SJSA1 (cell line): ENCODE measurements around the gene CLIP1. TPM values are rescaled to one million over a fixed set of nuclear protein-coding genes. Genes with fewer than 3 reads are reported as not detected.

ENCODE experiments used
- DNase-seq, 2 experiments: peaks; one replicate each; pipeline ENCODE4 v3.0.0-alpha.2; 2015 to 2020; ENCODE audit warnings: low spot score in 2 of 2, low read depth in 1 of 2
- H3K27ac ChIP-seq: fragments of 250-450 bp; sonication (Bioruptor Pico); 2 replicates; pipeline ENCODE4 v1.5.1; 2020; ENCODE audit warnings: mild to moderate bottlenecking, moderate library complexity
- H3K27me3 ChIP-seq: fragments of 250-450 bp; sonication (Bioruptor Pico); replicated peaks from 2 replicates; pipeline ENCODE4 v1.5.1; 2020; ENCODE audit warnings: mild to moderate bottlenecking, moderate library complexity
- H3K36me3 ChIP-seq: fragments of 250-450 bp; sonication (Bioruptor Pico); 2 replicates; pipeline ENCODE4 v1.5.1; 2020; ENCODE audit warnings: mild to moderate bottlenecking
- H3K4me1 ChIP-seq: fragments of 250-450 bp; sonication (Bioruptor Pico); replicated peaks from 2 replicates; pipeline ENCODE4 v1.6.1; 2021; ENCODE audit warnings: mild to moderate bottlenecking
- H3K4me3 ChIP-seq: fragments of 250-450 bp; sonication (Bioruptor Pico); 2 replicates; pipeline ENCODE4 v1.5.1; 2020; ENCODE audit warnings: mild to moderate bottlenecking
- H3K9me3 ChIP-seq: fragments of 250-450 bp; sonication (Bioruptor Pico); replicated peaks from 2 replicates; pipeline ENCODE4 v1.5.1; 2020; ENCODE audit warnings: mild to moderate bottlenecking
- total RNA-seq: library from RNA; depleted of rRNA; stranded (reverse); fragments of >200 nt; shearing (Covaris generic); gene quantifications from 2 replicates; pipeline ENCODE4 v1.2.3, GENCODE V29; 2014; rRNA removed

Gene CLIP1
- total RNA-seq, 1 experiment from 2014 or later: 41.3 TPM

DNA sequence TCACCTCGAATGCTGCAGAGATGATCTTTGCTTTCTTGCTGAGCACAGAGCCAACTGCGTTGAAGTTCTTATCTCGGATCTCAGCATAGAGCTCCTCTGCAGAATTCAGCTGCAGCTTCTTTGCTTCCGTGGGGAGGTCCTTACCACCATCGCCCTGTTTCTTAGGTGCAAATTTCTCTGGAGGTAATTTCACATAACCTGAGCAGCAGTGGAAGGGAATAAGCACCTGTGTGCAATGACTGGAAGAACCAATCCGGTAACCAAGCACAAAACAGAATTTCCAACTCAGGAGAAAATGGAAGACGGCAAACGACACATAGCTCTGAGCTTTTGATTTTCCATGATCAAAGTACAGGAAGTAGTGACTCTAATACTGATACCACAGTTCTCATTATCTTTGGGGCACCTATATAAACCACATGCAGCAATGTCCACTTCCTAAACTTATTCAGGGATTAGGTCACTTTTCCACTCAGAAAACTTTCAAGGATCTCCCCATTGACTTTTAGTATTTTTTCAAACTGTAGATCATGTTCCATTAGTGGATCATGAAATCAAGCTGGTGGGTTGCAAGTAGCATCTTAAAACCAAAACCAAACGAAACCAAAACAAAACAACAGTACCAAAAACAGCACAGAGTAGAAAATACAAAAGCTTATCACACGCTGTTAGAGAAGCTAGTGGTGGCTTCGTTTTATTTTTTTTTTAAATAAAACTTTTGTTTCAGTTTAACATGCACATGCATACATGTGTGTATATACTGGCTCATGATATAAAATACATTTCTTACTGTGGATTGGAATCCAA is 177.7 kb downstream of the CLIP1 start:
- no peak overlapping the region for H3K27ac ChIP-seq
- no peak for DNase-seq

DNA sequence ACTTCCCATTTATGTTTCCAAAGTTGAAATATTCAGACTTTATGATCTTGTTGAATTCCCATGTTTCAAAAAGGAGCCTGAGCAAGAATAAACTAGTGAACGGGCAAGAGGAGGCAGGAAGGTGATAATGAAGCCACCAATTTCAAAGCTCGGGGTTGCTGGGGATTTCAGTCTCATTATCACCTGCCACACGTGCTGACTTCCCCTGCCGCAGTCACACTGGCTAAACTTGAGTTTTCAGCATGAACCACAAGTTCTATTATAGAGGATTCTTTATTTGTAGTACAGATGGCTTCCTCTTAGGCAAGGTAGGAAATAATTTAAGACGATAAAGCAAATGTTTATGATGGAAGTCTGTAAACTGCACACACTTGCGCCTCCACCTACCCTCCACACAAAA is 178.5 kb downstream of the CLIP1 start:
- H3K9me3 ChIP-seq: no peaks in the 10 kb centered on the region
- no peaks in the 10 kb centered on the region for H3K4me1 ChIP-seq
- H3K27me3 ChIP-seq: no peaks in the 10 kb centered on the region
- H3K36me3 ChIP-seq: peaks cover 10% of the 10 kb centered on the region; the same call in 1 of the 2 replicates
- DNase-seq: no peak
- H3K27ac ChIP-seq: no peak overlapping the region
- H3K4me3 ChIP-seq: no peak overlapping the region

More for the DNA sequence above, 177.7 kb downstream of the CLIP1 start:
- Histone ChIP-seq H3K36me3 (peaks cover 12% of the 10 kb centered on the region), H3K4me1 (no peaks in the 10 kb centered on the region), H3K4me3 (no peak overlapping the region), H3K27me3 (no peaks in the 10 kb centered on the region), H3K9me3 (no peaks in the 10 kb centered on the region)

DNA sequence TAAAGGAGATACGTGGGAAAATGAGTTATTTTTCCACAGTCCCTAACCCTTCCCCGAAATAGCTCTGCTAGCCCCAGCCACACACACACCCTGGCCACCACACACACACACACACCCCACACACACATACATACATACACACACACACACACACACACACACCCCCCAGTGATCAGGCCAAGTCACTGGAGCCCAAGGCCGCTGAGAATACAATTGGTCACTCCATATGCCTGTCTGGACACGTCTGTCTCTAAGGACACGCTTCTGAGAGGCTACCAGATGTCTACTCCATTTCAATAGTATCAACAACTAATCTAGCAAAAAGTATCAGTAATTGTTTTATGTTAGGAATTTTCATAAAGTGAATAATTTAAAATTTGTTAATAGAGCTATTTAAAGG is 183.6 kb downstream of the CLIP1 start:
- H3K9me3 ChIP-seq: no peaks in the 10 kb centered on the region
- DNase-seq: no peak
- no peaks in the 10 kb centered on the region for H3K27me3 ChIP-seq
- H3K4me1 ChIP-seq: no peaks in the 10 kb centered on the region
- no peak overlapping the region for H3K27ac ChIP-seq
- H3K4me3 ChIP-seq: no peak overlapping the region
- peaks cover 8% of the 10 kb centered on the region for H3K36me3 ChIP-seq

DNA sequence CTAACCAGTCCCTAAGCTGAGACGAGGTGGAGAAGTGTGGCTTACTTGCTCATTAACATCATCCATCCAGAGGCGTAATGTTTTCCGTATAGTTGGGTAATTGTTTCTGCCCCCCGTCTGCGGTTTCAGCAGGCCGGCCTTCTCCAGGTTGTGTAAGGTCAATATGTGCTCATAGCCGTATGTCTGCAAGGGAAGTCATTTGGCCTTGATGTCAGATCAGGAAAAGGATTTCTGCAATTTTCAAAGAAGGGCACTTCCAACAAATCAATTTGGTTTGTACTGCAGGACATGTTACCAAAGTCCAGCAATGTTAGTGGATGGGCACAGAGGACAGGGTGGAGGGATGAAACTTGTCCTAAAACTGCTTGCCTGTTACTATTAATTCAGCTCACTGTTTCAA is 186.7 kb downstream of the CLIP1 start:
- no peaks in the 10 kb centered on the region for H3K9me3 ChIP-seq
- no peaks in the 10 kb centered on the region for H3K27me3 ChIP-seq
- no peak for DNase-seq
- peaks cover 9% of the 10 kb centered on the region for H3K36me3 ChIP-seq
- H3K27ac ChIP-seq: no peak overlapping the region
- no peak overlapping the region for H3K4me3 ChIP-seq
- H3K4me1 ChIP-seq: no peaks in the 10 kb centered on the region

DNA sequence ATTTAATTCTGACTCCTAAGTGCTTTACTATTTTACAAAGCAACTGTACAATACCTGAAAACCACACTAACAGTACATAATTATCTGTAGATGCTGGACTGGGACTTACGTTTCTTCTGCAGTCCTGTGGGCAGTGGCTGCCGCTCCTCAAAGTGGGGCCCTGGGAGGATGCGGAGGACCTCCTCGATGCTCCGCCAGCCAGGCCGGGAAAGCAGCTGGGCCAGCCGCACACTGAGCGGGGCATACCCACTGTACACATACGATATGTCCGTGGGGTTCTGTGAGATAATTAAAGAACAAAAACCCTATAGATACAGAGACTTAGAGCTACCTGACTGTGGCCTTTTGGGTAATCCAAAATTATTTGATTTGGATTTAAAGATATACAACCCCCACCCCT is 189.8 kb downstream of the CLIP1 start:
- no peaks in the 10 kb centered on the region for H3K9me3 ChIP-seq
- H3K4me1 ChIP-seq: no peaks in the 10 kb centered on the region
- peaks cover 6% of the 10 kb centered on the region for H3K36me3 ChIP-seq
- H3K27me3 ChIP-seq: no peaks in the 10 kb centered on the region
- DNase-seq: no peak
- H3K27ac ChIP-seq: no peak overlapping the region
- no peak overlapping the region for H3K4me3 ChIP-seq

DNA sequence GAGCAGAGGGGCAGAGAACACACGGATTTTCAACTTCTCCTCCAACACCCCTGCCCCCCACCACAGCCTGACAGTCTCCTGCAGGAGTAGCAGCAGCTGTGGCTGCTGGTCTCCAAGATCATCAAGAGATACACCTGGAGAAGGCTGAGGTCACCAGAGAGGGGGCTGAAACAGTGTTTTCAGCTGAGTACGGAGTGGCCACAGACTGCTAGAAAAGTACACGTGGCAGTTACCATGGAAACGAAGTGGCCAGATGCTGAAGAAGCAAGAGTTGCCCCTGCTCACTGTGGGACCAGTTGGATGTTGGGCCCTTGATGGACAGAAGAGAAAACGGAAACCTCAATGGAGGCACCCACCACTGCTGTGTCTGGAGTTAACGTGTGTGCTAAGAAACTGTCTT is 191.7 kb downstream of the CLIP1 start:
- no peak overlapping the region for H3K27ac ChIP-seq
- no peaks in the 10 kb centered on the region for H3K27me3 ChIP-seq
- 0 out of 2 replicates have a peak, but pooled peaks cover 3% of the 10 kb centered on the region for H3K9me3 ChIP-seq
- H3K36me3 ChIP-seq: peaks cover 9% of the 10 kb centered on the region
- DNase-seq: no peak
- H3K4me3 ChIP-seq: no peak overlapping the region
- peaks cover 6% of the 10 kb centered on the region for H3K4me1 ChIP-seq

DNA sequence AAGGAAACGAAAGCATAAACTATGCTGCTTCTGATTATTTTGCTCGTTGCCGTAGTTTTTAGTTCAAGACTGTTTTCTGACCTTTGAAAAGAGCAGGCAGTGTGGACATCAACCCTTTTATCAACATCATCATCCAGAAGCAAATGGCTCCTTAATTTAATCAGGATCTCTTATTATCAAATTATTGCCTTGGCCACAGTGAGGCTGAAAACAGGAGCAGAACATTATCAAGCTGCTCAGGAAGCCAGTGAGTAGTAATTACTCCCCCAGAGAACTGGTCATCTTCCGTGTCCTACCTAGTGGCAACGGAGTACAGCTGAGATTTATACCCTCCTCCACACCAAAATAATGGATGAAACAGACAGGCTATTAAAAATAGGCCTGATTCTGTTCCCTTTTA is 194.4 kb downstream of the CLIP1 start:
- no peak overlapping the region for H3K27ac ChIP-seq
- H3K36me3 ChIP-seq: peaks cover 21% of the 10 kb centered on the region
- no peak for DNase-seq
- 0 out of 2 replicates have a peak, but pooled peaks cover 3% of the 10 kb centered on the region for H3K9me3 ChIP-seq
- H3K27me3 ChIP-seq: no peaks in the 10 kb centered on the region
- H3K4me1 ChIP-seq: peaks cover 19% of the 10 kb centered on the region
- H3K4me3 ChIP-seq: no peak overlapping the region

DNA sequence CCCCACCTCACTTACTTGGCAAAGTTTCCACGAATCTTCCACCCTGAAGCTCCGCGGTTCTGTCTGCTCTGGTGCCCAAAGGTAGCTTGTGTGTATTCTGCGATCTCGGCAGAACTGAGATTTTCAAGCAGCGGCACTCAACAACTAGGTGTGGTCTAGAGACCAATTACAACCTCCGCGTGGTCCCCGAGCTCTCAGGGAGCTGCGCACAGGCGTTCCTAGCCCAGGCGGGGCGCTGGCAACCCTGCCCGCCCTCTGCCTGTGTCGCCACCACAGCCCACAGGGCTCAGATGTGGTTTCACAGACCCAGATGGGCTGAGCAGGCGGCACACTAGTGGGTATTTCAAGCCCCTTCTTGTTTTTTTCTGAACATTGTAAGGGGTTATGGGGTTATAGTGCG is 195.1 kb downstream of the CLIP1 start:
- Histone ChIP-seq H3K27me3 (no peaks in the 10 kb centered on the region), H3K36me3 (peaks cover 26% of the 10 kb centered on the region), H3K4me1 (peaks cover 19% of the 10 kb centered on the region), H3K27ac (no peak overlapping the region), H3K4me3 (no peak overlapping the region), H3K9me3 (0 out of 2 replicates have a peak, but pooled peaks cover 3% of the 10 kb centered on the region)
- no peak for DNase-seq

DNA sequence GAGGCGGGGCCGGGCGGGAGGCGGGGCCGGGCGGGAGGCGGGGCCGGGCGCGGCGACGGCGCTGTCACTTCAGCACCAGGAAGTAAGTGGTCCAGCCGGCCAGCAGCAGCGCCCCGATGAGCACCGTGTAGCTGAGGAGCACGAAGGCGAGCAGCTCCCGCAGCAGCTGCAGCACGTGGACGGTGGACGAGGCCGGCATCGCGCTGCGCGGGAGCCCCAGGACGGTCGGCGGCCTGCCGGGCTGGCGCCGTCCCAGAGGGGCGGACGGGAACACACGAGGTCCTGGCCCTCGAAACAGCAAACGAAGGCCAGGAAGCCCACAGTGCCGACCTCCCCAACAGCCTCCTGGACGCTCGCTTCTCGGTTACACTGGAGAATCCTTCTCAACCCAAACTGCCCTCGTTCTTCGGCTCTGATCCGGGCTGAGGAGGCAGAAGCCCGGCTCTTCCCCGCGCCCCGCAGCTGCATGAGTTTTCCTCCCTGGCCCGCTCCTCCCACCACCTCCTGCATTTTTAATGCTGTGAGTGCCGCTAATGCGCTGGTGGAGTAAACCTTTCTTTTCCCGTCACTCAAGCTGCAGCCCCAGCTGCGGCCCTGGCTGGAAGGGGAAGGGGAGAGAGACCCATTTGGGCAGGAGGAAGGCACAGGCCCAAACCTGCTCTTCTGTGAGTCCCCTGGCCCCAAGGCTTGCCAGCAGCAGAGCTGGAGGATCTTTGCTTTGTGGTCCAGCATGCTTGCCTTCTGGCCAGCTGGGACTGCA is 195.9 kb downstream of the CLIP1 start:
- peak overlapping the region; percentile 27 for H3K4me3 ChIP-seq

DNA sequence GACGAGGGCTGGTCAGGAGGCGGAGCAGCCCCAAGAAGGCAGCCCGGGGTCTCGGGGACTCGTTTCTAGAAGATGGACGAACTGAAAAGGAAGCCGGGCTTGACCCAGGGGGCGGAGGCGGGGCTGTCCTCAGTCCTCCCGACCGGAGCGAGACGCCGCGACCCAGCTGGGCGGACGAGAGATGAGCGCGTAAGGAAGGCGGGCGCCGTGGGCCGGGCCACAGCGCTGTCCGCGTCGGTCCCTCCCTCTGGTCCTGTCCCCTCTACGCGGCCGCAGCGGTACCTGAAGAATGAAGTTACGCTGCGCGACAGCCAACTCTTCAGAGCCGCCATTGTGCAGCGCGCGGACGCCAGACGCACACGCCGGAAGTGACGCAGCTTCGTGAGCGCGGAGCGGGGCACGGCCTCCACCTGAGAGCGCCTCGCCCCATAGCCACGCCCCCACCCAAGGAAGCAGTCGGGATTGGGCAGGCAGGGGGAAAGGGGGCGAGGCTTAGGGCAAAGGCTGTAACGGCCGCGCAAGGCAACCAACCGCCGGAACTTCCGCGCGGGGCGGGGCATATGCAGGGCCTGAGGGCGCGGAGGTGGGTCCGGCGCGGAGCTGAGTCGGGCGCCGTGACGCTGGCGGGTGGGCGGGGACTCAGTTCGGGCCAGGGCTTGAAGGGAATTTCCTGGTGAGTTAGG is 196.6 kb downstream of the CLIP1 start, which contains the start of gene DIABLO:
TSS of gene DIABLO (minus strand) at position 370 of the 683 bp plus-strand sequence. CDS start at position 332, 38 bp downstream.
- Histone ChIP-seq H3K9me3 (0 out of 2 replicates have a peak, but pooled peaks cover 3% of the 10 kb centered on the region), H3K4me1 (peaks cover 19% of the 10 kb centered on the region), H3K36me3 (peaks cover 41% of the 10 kb centered on the region), H3K27ac (peak within 1 kb of the TSS; percentile 75), H3K4me3 (peak within 1 kb of the TSS; percentile 83), H3K27me3 (no peaks in the 10 kb centered on the region)
- peak; percentile 98 to 99 for DNase-seq

More for the DNA sequence above, 195.9 kb downstream of the CLIP1 start:
- Histone ChIP-seq H3K27me3 (no peaks in the 10 kb centered on the region), H3K4me1 (peaks cover 19% of the 10 kb centered on the region), H3K9me3 (0 out of 2 replicates have a peak, but pooled peaks cover 3% of the 10 kb centered on the region), H3K27ac (no peak overlapping the region), H3K36me3 (peaks cover 34% of the 10 kb centered on the region)
- DNase-seq: no peak

Other genes with a start within 250 kb of the CLIP1 start
- gene IL31, start 248.4 kb downstream of the CLIP1 start, total RNA-seq: not detected in 2 replicates
- not detected in 2 replicates for gene LRRC43, start 239.5 kb downstream of the CLIP1 start, total RNA-seq
- not detected in 2 replicates for gene B3GNT4, start 219.0 kb downstream of the CLIP1 start, total RNA-seq
- gene DIABLO, start 196.6 kb downstream of the CLIP1 start, total RNA-seq: 66.6 and 84.1 TPM in 2 replicates
- 13.6 and 14.3 TPM in 2 replicates for gene VPS33A, start 156.2 kb downstream of the CLIP1 start, total RNA-seq
- 15.2 and 22.3 TPM in 2 replicates for gene ZCCHC8, start 78.3 kb upstream of the CLIP1 start, total RNA-seq
- 60.8 and 77.4 TPM in 2 replicates for gene RSRC2, start 104.3 kb upstream of the CLIP1 start, total RNA-seq
- gene KNTC1, start 104.6 kb upstream of the CLIP1 start, total RNA-seq: 60.2 and 94.3 TPM in 2 replicates